GM18498 (cell line): Measurements from ENCODE around the gene C6orf120.

Experiments
- ATAC-seq: cut with Tn5 transposase; IDR thresholded peaks from one replicate; pipeline ENCODE4 v1.9.1; 2021; ENCODE audit warnings: mild to moderate bottlenecking, moderate library complexity; ENCODE audit not compliant: unreplicated experiment

The C6orf120 gene

DNA sequence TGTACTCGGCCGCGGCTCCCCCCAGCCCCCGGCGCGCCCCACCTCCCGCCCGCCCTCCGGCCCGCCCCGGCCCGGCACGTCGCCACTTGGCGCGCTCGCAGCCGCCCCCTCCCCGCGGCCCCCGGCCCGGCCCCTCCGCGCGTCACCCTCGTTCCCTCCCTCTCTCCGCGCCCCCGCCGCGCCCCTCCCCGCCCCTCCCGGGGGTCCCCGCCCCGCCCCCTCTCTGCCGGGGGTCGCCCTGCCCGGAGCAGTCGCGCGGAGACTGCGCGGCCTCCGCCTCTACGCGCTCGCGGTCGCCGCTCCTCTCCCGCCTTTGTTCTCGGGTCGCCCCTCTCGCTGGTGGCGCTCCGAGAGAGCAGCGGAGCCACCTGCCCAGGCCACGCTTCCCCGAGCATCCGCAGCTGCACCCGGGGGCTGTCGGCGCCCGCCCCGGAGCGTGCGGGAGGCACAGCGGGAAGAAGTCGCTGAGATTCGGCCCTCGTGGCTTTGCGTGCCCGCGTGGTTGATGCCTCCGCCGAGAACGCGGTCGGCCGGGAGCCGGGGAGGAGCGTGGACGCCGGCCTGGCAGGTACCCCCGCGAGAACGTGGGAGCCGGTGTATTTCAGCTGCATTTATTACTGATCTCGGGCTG is 22.7 kb downstream of the C6orf120 start, which contains the start of gene PHF10:
Gene PHF10, minus strand, starts transcription at position 7 of the 631 bp plus-strand sequence. CDS start 569 bp downstream, outside the sequence.
- ATAC-seq, result peak; percentile 59

DNA sequence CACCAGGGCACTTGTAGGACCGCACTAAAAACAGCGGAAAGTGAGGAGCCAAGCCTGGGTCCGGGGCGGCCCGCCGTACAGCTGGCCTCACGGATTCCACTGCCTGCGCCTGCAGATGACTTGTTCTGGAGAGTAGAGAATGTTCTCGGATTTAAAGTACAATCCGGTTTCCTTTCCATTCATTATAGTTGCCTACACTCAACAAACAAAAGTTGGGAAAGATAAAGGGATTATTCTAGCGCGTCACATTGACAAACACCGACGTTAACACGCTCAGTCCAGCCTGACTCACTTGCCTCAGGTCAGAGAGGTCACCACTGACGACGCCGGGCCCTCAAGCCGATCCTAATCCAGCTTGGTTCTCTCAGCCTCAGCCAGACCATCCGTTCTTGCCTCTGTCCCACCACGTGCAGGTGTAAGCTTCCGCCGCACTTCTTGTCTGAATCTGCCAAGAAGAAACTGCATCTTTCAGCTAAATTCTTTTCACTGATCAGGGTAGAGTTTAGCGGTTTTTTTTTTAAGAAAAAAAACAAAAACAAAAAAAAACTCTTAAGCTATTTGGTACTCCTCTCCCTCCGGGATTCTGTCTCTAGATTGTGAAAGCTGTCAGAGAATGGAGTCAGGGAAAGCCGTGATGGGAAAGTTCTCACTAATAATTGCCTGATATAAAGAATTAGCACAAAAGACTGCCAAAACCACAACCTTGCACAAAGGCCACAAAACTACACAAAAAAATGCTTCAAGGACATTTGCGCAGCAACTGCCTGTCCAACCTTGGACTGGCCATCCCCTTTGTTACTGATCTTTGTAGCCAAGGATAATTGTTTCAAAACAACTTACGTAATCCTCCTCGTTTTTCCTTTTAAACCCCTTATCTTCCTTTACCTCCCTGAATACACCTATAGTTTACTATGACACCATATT is 23.5 kb downstream of the C6orf120 start:
- no peak for ATAC-seq

DNA sequence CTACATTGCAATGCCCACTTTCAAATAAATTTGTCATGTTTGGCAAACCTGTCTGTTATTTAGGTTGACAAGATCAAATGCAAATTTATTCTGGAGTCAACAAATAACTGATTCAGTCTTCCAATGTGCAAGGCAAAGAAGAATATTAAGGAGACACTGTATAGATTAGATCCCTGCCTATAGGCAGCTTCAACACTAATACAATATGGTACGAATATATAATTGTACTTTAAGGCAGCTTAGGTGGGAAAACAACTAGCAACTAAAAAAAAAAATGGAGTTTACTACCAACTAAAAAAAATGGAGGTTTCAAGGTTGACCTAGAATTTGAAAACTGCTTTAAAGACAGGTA is 24.1 kb downstream of the C6orf120 start:
- no peak for ATAC-seq

DNA sequence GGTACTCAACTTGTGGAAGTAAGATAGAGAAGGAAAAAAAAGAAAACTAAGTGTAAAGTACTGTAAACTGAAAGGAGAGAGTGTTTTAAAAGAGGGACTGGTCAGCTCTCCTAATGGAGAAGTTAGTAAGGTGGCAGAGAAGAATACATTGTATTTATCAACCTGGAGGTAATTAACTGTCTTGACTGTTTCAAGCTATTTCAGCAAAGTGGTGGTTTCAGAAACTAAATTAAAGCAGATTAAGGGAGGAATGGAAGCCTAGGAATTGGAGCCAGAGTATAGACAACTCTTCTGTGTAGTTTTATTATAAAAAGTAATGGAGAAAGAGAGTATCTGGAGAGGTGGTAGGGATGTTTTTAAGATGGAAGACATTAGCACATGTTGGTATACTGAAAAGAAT is 25.0 kb downstream of the C6orf120 start:
- no peak for ATAC-seq

DNA sequence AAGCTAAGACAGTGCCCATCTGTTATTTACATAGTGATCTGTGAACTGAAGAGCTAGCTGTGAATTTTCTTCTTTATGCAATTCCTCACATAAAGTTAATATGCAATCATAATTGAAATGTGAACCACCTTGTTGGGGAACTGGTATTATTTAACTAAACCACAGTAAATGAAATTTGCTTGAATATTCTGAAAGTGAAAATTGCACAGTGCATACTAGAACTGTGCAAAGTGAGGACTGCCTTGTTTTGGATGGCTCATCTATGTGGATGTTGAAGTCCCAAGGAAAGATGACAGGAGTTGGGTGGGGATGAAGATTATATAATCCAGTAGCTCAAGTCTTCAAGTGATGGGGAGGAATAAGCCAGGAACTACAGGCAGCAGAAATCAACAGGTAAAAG is 28.0 kb downstream of the C6orf120 start:
- ATAC-seq, result no peak

DNA sequence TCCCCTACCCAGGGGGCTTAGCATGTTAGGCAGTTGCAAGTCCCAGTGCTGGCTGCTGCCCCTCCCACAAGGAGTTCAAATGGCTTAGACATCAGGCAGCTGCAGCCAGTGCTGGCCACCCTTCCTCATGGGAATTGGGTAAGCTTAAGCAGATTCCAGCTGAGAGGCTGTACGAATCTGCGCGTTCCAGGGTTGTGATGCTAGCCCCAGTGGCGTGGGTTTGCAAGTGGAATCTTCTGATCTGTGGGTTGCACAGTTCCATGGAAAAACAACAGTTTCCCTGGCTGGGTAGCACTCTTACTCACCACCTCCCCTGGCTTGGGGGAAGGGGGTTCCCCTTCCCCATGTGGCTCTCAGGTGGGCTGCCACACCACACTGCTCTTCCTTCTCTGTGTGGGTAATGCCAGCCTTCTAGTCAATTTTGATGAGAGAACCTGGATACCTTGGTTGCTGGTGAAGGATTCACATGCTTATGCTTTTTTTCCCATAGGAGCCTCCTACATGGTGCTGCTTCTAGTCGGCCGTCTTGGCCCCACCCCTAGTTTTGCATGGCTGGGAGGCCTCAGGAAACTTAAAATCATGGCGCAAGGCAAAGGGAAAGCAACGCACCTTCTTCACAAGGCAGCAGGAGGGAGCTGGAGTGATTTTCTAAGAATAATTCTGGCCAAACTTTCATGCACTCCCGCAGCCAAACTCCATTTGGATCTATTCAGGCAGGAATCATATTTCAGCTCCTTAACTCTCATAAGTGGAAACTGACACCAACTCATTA is 36.5 kb downstream of the C6orf120 start:
- ATAC-seq, result no peak

DNA sequence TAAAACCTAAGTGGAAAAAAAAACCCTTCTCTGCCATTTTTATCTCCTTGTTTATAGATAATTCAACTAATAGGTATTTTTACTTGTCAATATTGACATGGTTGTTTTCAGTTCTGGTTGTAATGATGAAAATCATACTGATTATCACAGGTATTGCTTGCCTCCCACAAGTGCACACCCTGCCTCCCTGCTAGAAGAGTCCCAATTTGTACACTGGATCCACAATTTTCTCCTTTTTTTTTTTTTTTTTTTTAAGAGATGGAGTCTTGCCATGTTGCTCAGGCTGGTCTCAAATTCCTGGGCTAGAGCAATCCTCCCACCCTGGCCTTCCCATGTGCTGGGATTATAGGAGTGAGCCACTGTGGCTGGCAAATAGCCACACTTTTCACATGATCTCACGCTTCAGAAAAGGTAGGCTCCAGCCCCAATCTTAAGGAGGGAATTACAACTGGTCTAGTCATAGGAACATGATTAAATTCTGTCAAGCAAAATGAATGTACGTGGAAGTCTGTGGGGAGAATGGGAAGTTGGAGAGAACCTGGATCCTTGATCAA is 37.1 kb downstream of the C6orf120 start:
- no peak for ATAC-seq

DNA sequence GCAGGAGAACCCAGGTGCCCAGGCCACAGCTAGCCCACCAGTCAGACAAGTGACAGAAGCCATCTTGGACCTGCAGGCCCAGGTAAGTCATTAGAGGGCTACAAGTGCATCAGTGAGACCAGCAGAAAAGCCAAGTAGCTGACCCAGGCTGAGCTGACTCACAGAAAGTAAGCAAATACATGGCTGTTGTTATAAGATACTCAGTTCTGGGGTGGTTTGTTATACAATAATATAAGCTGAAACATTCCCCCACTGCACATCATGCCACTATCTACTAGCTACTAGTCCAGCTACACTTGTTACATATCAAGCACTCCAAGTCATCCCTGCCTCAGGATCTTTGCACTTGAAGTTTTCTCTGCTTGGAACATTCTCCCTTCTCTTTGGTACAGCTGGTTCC is 39.4 kb downstream of the C6orf120 start:
- no peak for ATAC-seq

DNA sequence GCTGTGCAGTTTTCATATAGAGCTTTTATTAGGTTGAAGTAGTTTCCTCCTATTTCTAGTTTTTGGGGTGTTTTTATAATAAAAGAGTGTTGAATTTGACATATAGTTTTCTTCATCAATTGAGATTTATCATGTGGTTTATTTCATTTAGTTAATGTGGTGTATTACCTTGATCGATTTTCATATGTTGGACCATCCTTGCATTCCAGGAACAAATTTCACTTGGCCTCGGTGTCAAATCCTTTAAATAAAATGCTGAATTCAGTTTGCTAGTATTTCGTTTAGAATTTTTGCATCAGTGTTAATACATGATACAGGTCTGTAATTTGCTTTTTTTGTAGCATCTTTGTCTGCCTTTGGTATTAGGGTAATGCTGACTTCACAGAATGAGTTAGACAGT is 43.5 kb downstream of the C6orf120 start:
- ATAC-seq, result no peak

DNA sequence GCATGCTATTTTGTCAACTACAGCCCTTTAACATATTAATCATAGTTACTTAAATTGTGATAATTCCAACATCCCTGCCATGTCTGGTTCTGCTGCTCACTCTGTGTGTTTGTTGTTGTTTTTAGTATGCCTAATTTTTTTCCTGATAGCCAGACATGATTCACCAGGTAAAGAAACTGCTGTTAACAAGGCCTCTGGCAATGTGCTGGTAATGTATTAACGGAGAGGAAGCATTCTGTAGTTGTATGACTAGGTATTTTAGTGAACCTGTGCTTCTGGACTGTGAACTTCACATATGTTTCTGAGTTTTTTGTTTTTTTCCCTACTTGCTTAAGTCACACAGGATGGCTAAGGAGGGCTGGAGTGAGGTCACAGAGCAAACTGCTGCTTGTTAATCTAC is 44.6 kb downstream of the C6orf120 start:
- ATAC-seq, result no peak

DNA sequence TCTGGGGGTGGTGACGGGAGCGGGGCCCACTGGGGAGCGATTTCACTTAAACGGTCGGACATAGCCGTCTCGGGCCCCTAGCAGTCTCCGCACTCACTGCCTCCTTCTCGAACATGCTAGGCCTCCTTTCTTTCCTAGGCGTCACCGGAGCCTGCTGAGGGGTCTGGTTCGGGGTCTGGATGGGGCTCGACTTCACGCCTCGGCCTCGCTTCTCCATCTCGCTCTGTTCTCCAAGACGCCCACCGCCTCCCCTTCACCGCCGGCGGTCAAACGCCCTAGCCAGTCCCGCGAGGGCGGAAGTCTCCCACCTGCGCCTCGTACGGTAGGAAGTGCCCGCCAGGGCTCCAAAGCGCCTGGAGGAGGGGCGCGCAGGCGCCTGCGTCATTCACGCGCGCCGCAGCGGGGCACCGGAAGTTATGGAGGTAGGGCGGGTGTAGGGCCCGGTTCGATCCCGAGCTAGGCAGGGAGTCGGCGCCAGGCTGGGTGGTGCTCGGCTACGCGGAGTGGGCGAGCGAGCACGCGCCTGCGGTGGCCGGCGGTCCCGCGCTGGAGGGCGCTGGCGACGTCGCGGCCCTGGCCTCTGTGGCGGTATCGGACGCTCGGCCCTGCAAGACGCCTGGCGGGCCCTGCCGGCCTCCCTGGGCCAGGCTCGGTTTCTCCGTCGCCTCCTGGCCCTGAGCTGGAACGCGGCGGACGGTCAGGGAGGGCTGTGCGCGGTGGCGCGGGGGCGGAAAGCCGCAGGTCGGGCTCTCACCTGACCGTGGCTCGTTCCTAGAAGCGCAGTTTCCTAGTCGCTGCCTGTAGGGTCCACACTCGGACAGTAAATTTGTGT is 49.5 kb downstream of the C6orf120 start, which contains the start of the genes DYNLT2 and ERMARD:
Gene DYNLT2, minus strand, starts transcription at position 331 of the 832 bp plus-strand sequence. Its CDS starts 114 bp downstream, at position 217.
Gene ERMARD, plus strand, starts transcription at position 381 of the 832 bp plus-strand sequence. Its CDS starts 36 bp downstream, at position 417.
- peak; percentile 94 for ATAC-seq

DNA sequence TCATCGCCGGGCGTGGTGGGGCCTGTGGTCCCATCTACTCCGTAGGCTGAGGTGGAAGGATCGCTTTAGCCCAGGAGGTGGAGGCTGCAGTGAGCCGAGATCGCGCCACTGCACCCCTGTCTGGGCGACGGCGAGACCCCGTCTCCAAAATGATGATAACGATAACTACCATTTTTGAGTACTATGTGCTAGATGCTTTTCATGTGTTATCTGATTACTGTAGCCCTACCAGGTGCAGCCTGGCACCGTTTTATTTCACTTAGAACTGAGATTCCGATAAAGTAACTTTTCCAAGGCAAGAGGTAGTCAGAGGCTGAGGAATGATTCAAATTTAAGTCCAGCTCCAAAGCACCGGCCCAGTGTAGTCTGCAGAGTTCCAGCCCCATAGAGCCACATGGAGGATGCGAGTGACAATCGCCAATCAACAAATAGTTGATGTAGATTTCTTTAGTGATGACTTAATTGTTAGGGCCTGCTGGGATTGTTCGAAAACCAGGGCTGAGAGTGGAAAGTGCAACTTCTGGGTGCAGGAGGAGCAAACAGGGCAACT is 50.2 kb downstream of the C6orf120 start:
- ATAC-seq, result no peak
